HEK293 (cell line): ENCODE data around the gene PNCK.

Source experiments
- CTCF ChIA-PET: fragments of 350-600 bp; formaldehyde crosslinking; extraction: SDS; loops from one replicate; lab custom pipeline; 2021; ENCODE audit warnings: antibody characterized with exemption; lab: Yijun Ruan, JAX
- POLR2A ChIA-PET: fragments of 300-600 bp; formaldehyde crosslinking; extraction: SDS; loops from one replicate; lab custom pipeline; 2020; ENCODE audit warnings: antibody characterized with exemption, inconsistent platforms; lab: Yijun Ruan, JAX
- H3K27ac ChIP-seq: fragments of 200-500 bp; sonication (Bioruptor generic); 2 replicates; pipeline ENCODE4 v1.5.1; 2014; ENCODE audit warnings: low read depth, low read length, control low read depth, inconsistent platforms; ENCODE audit errors: extremely low read depth
- H3K36me3 ChIP-seq, 2 experiments: fragments of 200-500 bp in 1 of 2; sonication (Bioruptor generic) in 1 of 2; 1 replicate in 1 of 2; 2 replicates in 1 of 2; pipeline ENCODE4 v1.5.1; 2014 to 2017; ENCODE audit warnings: inconsistent platforms in 2 of 2, low read length in 2 of 2; ENCODE audit not compliant: control insufficient read depth in 2 of 2, insufficient read depth in 1 of 2
- H3K4me1 ChIP-seq: fragments of 200-500 bp; sonication (Bioruptor generic); 2 replicates; pipeline ENCODE4 v1.5.1; 2014; ENCODE audit warnings: mild to moderate bottlenecking, low read length, inconsistent platforms; ENCODE audit not compliant: control insufficient read depth, insufficient read depth
- H3K4me3 ChIP-seq: 2 replicates; pipeline ENCODE4 v1.5.1; 2011; ENCODE audit warnings: low read depth, mild to moderate bottlenecking, control low read depth, low read length, moderate library complexity
- H3K9me3 ChIP-seq: fragments of 200-500 bp; sonication (Bioruptor generic); 2 replicates; pipeline ENCODE4 v1.5.1; 2014; ENCODE audit warnings: low read depth, low read length, inconsistent platforms; ENCODE audit not compliant: control insufficient read depth, insufficient read depth
- ZNF133 ChIP-seq: fragments of 450-650 bp; formaldehyde crosslinking; IDR thresholded peaks from 2 replicates; pipeline ENCODE4 v1.5.1; 2016; ENCODE audit warnings: missing biosample characterization, missing genetic modification characterization
- ZNF248 ChIP-seq: fragments of 450-650 bp; formaldehyde crosslinking; IDR thresholded peaks from 2 replicates; pipeline ENCODE4 v1.5.1; 2017; ENCODE audit warnings: missing biosample characterization, missing genetic modification characterization
- ZNF274 ChIP-seq, 2 experiments: fragments of 200-500 bp in 1 of 2; fragments of 450-650 bp in 1 of 2; sonication (Bioruptor generic) in 1 of 2; formaldehyde crosslinking in 1 of 2; IDR thresholded peaks; 2 replicates each; pipeline versions ENCODE4 v1.5.1 to v1.6.1; 2014 to 2016; ENCODE audit warnings: borderline replicate concordance in 1 of 2, inconsistent platforms in 1 of 2, low read length in 1 of 2, missing biosample characterization in 1 of 2, missing genetic modification characterization in 1 of 2
- ZNF335 ChIP-seq: fragments of 450-650 bp; formaldehyde crosslinking; conservative IDR thresholded peaks from 2 replicates; pipeline ENCODE4 v1.5.1; 2016; ENCODE audit warnings: missing biosample characterization, missing genetic modification characterization
- ZNF426 ChIP-seq: fragments of 450-650 bp; formaldehyde crosslinking; IDR thresholded peaks from 2 replicates; pipeline ENCODE4 v1.5.1; 2017; ENCODE audit warnings: missing biosample characterization, missing genetic modification characterization, mild to moderate bottlenecking, inconsistent platforms, moderate library complexity
- ZNF558 ChIP-seq: fragments of 450-650 bp; formaldehyde crosslinking; IDR thresholded peaks from 2 replicates; pipeline ENCODE4 v1.5.1; 2016; ENCODE audit warnings: missing biosample characterization, missing genetic modification characterization
- ZNF610 ChIP-seq: fragments of 450-650 bp; formaldehyde crosslinking; IDR thresholded peaks from 2 replicates; pipeline ENCODE4 v1.5.1; 2016; ENCODE audit warnings: missing biosample characterization, missing genetic modification characterization, borderline replicate concordance
- ZNF624 ChIP-seq: fragments of 450-650 bp; formaldehyde crosslinking; IDR thresholded peaks from 2 replicates; pipeline ENCODE4 v1.5.1; 2017; ENCODE audit warnings: missing biosample characterization, missing genetic modification characterization
- ZNF654 ChIP-seq: fragments of 450-650 bp; formaldehyde crosslinking; IDR thresholded peaks from 2 replicates; pipeline ENCODE4 v1.5.1; 2016; ENCODE audit warnings: low read depth, missing biosample characterization, missing genetic modification characterization
- ZNF658 ChIP-seq: fragments of 450-650 bp; formaldehyde crosslinking; IDR thresholded peaks from 2 replicates; pipeline ENCODE4; 2016; ENCODE audit warnings: missing biosample characterization, missing genetic modification characterization
- ZNF76 ChIP-seq: fragments of 450-650 bp; formaldehyde crosslinking; IDR thresholded peaks from 2 replicates; pipeline ENCODE4; 2016; ENCODE audit warnings: low read depth, missing biosample characterization, missing genetic modification characterization, borderline replicate concordance
- ZSCAN16 ChIP-seq: fragments of 450-650 bp; formaldehyde crosslinking; IDR thresholded peaks from 2 replicates; pipeline ENCODE4 v1.5.1; 2016; ENCODE audit warnings: missing biosample characterization, missing genetic modification characterization
- ZSCAN30 ChIP-seq: fragments of 450-650 bp; IDR thresholded peaks from 2 replicates; pipeline ENCODE4 v1.5.1; 2018; ENCODE audit warnings: missing biosample characterization, mild to moderate bottlenecking, missing genetic modification characterization, moderate library complexity
- TF ChIP-seq, protein P1 (sequence below): fragments of 450-650 bp; formaldehyde crosslinking; IDR thresholded peaks from 2 replicates; pipeline ENCODE4 v1.5.1; 2016; ENCODE audit warnings: missing biosample characterization, missing genetic modification characterization
- TF ChIP-seq, protein P2 (sequence below): fragments of 450-650 bp; formaldehyde crosslinking; IDR thresholded peaks from 2 replicates; pipeline ENCODE4 v1.5.1; 2016; ENCODE audit warnings: missing biosample characterization, missing genetic modification characterization
- TF ChIP-seq, protein P3 (sequence below): fragments of 450-650 bp; formaldehyde crosslinking; IDR thresholded peaks from 2 replicates; pipeline ENCODE4 v1.5.1; 2016; ENCODE audit warnings: missing biosample characterization, missing genetic modification characterization

Gene PNCK

DNA sequence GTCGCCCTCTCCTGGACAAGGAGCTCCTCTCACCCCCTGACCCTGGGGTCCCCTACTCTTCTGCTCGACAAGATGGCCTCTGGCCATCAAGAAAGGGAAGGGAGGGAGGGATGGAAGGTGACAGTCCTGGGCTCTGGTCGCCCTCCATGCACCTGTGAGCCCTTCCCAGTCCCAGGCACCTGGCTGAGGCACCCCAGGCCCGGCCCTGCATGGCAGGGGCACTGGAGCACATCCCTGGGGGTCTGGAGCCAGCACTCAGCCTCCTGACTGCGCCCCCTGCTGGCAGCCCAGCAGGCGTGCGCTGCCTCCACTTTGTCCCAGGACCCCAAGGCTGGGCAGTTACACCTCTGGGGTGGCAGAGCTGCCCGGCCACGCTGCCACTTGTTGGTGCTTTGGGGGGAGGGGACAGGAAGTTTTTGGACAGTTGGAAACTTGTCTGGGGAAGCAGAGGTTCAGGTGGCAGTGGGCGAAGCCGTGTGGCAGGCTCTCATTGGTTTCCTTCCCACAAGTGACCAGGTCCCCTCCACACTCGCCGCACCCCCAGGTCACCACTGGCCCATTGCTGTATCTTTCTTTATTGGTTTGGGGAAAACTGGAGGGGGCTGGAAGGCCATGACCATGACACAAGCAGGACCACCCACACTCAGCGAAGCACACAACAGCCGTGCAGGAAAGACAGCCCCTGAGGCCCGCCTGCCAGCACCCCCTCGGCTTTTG, 4.3 kb downstream of the PNCK start (continued):
- TF ChIP-seq, protein P1, sequence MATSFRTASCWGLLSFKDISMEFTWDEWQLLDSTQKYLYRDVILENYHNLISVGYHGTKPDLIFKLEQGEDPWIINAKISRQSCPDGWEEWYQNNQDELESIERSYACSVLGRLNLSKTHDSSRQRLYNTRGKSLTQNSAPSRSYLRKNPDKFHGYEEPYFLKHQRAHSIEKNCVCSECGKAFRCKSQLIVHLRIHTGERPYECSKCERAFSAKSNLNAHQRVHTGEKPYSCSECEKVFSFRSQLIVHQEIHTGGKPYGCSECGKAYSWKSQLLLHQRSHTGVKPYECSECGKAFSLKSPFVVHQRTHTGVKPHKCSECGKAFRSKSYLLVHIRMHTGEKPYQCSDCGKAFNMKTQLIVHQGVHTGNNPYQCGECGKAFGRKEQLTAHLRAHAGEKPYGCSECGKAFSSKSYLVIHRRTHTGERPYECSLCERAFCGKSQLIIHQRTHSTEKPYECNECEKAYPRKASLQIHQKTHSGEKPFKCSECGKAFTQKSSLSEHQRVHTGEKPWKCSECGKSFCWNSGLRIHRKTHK (tag by site-specific recombination) = no peak
- no peak for TF ChIP-seq ZNF248 (tag by site-specific recombination)
- TF ChIP-seq ZSCAN30 = peak; percentile 61; the same call in 1 of the 2 replicates
- no peak for TF ChIP-seq ZNF426 (tag by site-specific recombination)
- TF ChIP-seq ZNF335 (tag by site-specific recombination) = peak; percentile 40

DNA sequence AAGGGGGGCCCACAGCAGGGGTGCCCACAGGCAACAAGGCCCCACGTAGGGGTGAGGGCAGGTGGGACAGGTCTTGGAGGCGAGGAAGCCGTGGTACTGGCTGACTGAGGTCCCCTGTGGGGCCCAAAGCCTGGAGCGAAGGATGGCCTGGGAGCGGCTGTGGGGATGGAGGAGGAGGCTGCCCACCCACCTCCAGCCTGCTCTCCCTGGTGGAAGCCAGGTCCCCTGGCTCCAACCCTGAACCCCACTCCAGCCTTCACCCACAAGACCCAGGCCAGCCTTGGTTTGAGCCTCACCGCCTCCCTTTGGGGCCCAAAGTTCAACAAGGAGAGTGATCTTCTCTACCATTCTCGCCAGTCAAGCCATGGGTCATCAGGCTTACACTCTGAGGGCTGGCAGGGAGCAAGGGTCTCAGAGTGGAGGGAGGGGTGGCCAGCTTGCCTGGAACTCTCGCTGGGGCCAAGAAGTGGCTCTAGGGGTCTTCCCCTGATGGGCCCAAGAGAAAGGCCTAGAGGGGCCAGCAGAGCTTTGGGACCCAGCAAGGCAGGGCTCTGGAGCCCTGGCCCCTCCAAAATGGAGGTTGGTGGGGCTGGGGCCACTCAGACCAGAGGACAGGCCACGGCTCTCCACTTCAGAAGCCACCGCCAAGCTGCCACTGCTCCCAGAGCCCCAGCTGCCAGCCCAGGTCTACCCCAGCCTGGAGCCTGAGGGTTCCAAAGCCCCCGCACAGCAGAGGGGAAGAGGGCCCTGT, 5.0 kb downstream of the PNCK start:
- TF ChIP-seq, protein P2, sequence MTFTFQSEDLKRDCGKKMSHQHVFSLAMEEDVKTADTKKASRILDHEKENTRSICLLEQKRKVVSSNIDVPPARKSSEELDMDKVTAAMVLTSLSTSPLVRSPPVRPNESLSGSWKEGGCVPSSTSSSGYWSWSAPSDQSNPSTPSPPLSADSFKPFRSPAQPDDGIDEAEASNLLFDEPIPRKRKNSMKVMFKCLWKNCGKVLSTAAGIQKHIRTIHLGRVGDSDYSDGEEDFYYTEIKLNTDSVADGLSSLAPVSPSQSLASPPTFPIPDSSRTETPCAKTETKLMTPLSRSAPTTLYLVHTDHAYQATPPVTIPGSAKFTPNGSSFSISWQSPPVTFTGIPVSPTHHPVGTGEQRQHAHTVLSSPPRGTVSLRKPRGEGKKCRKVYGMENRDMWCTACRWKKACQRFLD (tag by site-specific recombination) = no peak
- TF ChIP-seq ZNF654 (tag by site-specific recombination) = no peak
- TF ChIP-seq ZSCAN16 (tag by site-specific recombination) = no peak
- TF ChIP-seq ZNF274 (IDR thresholded peaks at IDR 0.05; ENCODE audit: low read length) = no peak
- TF ChIP-seq ZNF274 (tag by site-specific recombination; IDR thresholded peaks at IDR 0.05; ENCODE audit: borderline replicate concordance) = no peak
- TF ChIP-seq ZNF76 = no peak
- TF ChIP-seq ZNF624 = no peak
- no peak for TF ChIP-seq ZNF658 (tag by site-specific recombination)
- TF ChIP-seq ZNF335 (tag by site-specific recombination) = no peak; the same call in 1 of the 2 replicates
- TF ChIP-seq ZNF558 (tag by site-specific recombination) = no peak
- TF ChIP-seq, protein P3, sequence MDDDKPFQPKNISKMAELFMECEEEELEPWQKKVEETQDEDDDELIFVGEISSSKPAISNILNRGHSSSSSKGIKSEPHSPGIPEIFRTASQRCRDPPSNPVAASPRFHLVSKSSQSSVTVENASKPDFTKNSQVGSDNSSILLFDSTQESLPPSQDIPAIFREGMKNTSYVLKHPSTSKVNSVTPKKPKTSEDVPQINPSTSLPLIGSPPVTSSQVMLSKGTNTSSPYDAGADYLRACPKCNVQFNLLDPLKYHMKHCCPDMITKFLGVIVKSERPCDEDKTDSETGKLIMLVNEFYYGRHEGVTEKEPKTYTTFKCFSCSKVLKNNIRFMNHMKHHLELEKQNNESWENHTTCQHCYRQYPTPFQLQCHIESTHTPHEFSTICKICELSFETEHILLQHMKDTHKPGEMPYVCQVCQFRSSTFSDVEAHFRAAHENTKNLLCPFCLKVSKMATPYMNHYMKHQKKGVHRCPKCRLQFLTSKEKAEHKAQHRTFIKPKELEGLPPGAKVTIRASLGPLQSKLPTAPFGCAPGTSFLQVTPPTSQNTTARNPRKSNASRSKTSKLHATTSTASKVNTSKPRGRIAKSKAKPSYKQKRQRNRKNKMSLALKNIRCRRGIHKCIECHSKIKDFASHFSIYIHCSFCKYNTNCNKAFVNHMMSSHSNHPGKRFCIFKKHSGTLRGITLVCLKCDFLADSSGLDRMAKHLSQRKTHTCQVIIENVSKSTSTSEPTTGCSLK (tag by site-specific recombination) = no peak
- TF ChIP-seq ZNF610 (tag by site-specific recombination) = no peak
- no peak for TF ChIP-seq ZNF133
- no peak overlapping the region for H3K27ac ChIP-seq
- no peaks in the 10 kb centered on the region for H3K9me3 ChIP-seq
- ChIA-PET CTCF (interaction anchor here (0.6 to 5.2 kb wide), 51 partner anchors 7 to 743 kb away, joined by 3 to 63 read pairs (median 6); partner anchors contain the start of genes ARHGAP4, DUSP9 and SLC6A8), POLR2A (interaction anchor here (0.5 to 1.8 kb wide), 4 partner anchors 19 to 112 kb away, joined by 3 to 5 read pairs (median 4); no protein-coding TSS in a partner anchor)
- no peaks in the 10 kb centered on the region for H3K36me3 ChIP-seq
- H3K4me3 ChIP-seq = no peak overlapping the region
- H3K4me1 ChIP-seq = no peaks in the 10 kb centered on the region
